Sigmoid colon (tissue), 4 donors: ENCODE results near the gene ZBED1.

Experiments
- CTCF ChIP-seq, 4 experiments: fragments of 450-650 bp in 3 of 4; fragments of 200-600 bp in 1 of 4; IDR thresholded peaks; one replicate each; pipeline ENCODE4 v1.5.1; 2016 to 2019; ENCODE audit warnings: antibody characterized with exemption in 4 of 4, mild to moderate bottlenecking in 3 of 4, moderate library complexity in 2 of 4
- EP300 ChIP-seq, 4 donors: sonication (generic); formaldehyde crosslinking; IDR thresholded peaks; one replicate each; pipeline ENCODE4 v1.6.1; 2017; ENCODE audit warnings: antibody characterized with exemption in 4 of 4
- POLR2A ChIP-seq, 2 donors: fragments of 450-650 bp; IDR thresholded peaks; one replicate each; pipeline ENCODE4 v1.6.1; 2016; ENCODE audit warnings: antibody characterized with exemption in 2 of 2, mild to moderate bottlenecking in 2 of 2, moderate library complexity in 2 of 2

- TF ChIP-seq CTCF (IDR thresholded peaks at IDR 0.05) (no peak), POLR2A (IDR thresholded peaks at IDR 0.05) (no peak), EP300 (IDR thresholded peaks at IDR 0.05) (no peak)
These were observed 33.7 kb downstream of the ZBED1 start for GRCh38 chrX:2466876-2467656.
